GM21423 (cell line): ENCODE results near the gene GAS2.

ENCODE experiments used
- ATAC-seq: cut with Tn5 transposase; IDR thresholded peaks from one replicate; pipeline ENCODE4 v1.9.1; 2021; ENCODE audit warnings: mild to moderate bottlenecking, moderate library complexity; ENCODE audit not compliant: unreplicated experiment

Gene GAS2

DNA sequence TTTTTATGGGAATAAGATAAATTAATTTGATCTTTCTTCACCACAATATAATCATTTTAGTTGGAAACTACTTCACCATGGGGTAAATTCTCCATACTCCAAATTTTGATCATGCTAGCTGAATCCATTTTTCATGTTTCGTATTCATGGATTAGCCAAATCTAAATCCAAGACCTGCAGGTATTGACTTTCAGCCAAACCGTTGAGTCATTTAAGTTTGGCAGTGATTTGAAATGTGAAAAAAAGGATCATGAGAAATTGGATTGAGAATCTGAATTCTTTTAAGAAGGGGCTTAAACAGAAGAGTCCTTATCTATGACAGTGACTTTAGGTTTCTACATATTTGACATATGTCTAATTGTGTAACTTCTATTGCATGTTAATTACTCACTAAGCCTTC is 5.3 kb downstream of the GAS2 start:
- no peak for ATAC-seq

DNA sequence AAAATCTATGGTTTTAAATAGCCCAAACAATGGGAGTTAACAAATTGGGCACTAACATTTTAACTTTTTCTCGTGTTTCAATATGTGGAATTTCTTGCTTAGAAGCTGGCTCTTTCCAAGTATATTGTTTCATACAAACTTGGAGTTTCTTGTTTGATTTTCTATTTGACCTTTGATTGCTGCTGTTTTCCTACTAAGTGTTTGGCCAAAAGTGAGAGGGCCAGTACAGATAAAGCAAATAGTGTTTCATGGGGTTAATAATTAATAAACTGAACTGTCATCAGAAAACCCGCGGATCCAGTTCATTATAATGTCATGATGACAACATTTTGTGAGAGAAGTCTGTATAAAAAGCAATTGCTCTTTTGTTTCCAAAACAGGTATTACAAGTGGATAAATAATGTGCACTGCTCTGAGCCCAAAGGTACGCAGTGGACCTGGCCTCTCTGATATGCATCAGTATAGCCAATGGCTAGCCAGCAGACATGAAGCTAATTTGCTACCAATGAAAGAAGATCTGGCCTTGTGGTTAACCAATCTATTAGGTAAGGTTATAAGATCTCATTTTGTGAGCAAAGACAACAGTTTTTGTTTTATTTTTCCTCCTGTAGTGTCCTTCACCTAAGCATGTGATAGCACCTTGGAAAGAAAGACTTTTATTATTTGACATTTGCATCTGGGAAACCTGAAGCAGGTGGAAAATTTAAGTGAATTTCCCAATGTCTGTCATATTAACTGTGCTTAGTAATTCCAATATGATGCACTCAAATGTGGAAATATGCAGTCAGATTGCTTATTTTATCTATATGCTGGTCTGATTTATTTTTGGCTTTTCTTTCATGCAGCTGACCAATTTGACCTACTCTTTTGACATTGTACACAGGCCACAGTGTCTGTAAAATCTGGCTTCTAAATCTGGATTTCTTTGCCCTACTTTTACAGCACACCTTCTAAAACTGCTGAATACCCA is 8.3 kb downstream of the GAS2 start:
- ATAC-seq = no peak

DNA sequence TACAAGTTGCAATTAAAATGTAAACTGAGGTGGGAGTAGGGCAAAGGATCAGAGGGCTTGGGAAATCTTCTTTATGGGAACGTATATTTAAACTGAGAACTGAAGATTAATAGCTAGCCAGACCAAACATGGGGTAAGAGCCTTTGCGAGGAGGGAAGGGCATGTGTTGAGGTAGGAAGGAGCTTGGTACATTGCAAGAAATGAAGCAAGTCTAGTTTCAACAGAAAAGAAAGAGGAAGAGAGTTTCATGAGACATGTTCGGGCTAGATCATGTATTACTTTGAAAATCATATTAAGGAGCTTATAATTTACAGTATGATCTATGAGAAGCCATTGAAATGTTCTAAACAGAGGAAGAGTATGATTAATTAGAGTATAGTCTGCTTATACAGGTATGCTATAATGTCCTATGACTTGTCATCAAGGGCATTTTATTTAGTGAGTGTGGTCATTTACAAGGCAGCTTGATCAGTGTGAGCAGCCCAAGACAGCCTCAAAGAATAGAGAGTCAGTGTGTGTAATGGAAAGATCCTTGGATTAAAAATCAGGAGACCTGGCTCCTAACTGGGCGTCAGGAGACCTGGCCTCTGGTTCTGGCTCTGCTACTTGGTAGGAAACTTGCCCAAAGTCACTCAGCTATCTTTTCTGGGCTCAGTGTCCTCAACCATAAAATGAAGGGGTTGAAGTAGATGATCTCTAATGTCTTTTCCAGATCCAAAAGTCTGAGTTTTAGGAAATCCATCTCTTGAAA is 10.9 kb downstream of the GAS2 start:
- peak; percentile 28 for ATAC-seq

DNA sequence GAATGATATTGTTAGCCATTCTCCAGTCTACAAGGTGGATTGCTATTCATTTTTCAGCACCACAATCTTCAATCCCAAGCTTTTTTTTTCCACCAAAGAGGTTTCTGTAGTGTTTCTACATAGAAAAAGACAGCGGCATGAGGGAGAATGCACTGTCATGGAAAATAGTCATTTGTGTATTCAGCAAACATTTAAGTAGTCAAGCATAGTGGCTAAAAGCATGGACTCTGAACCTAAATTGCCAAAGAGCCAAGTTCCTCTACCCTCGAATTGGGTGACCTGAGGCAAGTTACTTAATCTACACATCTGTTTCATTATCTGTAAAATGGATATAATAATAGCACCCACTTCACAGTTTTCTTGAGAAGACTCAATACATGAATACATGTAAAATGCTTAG is 14.2 kb downstream of the GAS2 start:
- no peak for ATAC-seq

DNA sequence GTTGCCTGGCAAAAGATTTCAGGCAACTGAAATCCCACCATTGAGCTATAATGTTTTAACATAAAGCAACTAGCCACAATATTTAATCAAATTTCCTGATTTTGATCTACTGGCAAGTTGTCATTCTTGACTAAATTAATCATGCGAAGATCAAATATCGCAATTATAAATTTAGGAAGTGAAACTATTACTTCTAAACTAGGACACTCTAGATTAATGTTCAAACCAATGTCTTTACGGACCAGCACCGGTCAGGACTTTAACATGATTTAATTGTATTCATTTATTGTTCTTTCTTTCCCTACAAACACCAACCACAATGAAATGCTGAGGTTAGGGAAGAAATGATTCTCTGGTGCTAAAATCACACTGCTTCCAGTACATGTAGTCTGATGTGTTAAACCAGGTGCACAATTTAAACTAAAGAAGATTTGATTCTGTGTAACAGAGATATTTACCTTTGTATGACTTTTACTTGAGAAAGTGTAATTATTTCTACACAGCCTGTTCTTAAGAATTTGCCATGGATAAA is 14.9 kb downstream of the GAS2 start:
- peak; percentile 48 for ATAC-seq

DNA sequence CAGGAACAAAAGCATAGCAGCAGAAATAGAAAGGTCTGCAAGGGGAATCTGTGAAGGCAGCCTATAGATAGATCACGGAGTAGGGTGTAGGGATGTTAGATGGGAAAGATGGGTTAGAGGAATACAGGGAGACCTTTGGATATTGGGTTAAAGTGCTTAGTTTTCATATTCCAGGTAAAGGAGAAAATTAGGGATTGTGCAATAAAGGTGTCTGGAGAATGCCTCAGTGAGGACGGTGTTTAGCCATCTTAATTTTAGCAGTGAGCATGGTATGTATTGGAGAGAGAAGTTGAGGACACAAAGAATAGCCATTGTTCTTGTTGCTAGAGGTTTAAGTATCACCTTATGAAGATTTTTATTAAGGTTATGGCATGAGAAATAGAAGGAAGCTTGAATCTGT is 17.7 kb downstream of the GAS2 start:
- no peak for ATAC-seq

DNA sequence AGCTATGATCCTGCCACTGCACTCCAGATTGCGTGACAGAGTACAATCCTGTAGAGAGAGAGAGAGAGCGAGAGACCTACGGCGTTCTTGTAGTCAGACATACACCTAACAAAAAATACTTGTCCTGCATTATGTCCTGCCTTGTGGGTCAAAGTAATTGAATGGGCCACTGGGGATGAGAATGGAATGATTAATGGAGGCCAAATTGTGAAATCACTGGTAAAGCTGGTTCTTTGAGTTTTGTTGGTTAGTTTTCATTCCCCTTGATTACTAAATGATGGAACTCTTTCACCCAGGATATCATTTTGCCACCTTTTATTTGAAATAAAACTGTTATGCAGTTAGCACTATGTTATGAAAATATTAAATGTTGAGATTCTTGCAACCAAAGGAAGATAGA is 18.7 kb downstream of the GAS2 start:
- ATAC-seq = no peak

DNA sequence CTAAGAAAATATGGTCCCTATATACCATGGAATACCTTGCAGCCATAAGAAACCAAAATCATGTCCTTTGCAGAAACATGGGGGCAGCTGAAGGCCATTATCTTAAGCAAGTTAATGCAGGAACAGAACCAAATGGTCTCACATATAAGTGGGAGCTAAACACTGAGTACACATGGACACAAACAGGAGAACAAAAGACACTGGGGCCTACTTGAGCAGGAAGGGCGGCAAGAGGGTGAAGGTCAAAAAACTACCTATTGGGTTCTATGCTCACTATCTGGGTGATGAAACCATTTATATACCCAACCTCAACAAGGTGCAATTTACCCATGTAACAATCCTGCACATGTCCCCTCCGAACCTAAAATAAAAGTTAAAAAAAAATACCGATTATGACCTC is 22.5 kb downstream of the GAS2 start:
- no peak for ATAC-seq

DNA sequence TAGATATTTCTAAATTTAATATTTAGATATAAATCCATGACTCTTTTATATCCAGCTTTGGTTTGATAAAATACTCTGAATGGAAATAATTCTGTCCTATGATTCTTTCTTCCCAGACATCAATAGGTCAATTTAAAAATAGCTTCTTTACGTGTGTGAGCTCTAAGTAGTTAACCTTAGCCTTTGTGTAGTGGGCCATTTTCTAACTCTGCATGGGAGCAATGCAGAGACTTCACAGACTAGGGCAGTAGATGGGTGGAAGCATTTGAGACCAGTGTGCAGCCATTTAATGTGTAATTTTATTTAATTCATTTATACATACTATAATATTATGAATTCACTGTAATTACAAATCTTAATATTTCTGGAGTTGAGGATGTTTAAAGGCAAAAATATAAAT is 23.8 kb downstream of the GAS2 start:
- ATAC-seq = no peak

DNA sequence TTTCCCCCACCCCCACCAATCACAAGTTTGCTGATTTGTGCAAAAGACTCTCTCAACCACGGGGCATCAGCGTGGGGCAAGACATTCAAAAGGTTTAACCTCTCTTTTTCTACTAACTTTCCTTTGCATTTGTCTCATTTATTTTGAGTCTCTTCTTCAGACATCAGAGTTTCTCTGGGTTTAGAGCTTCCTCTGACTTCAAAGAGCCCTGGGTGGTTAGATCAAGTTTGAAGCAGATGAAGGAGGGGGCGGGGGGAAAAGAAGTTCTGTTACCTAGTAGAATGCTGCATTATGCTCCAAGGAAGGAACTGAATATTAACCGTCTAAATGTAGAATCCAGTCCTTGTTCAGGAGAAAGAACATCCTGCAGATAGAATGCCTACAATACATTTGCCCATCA is 24.5 kb downstream of the GAS2 start:
- no peak for ATAC-seq

DNA sequence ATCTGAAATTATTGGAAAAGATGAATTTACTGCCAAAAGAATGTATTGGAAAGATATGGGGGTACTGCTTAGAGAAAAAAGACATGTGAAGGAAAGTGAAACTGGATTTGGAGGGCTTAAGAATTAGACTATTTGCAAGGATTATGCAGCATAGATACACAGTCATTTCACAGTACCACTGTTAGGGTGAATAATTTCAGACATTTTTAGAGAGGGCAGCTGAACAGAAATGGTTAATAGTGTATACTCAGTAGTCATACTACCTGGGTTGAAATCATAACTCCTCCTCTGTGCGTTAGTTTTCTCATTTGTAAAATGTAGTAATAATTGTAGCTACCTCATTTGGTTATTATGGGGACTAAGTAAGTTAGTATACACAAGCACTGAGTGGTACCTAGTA is 33.0 kb downstream of the GAS2 start:
- ATAC-seq = no peak

DNA sequence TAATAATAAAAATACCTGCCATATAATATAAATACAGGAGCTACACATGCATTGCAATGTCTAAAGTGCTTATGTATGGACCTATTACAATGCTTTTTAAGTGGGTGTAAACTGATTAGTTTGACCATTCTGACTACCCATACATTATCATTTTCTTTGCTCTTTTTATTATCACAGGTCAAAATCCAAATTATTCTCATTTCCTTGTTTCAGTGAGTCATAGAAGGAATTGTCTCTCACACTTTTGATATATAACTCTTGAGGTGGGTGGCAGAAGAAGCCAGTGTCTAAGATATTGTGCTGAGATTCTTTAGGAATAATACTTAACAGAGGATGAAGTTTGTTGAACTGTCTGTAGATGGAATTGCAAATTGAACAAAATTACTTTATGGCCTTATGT is 35.6 kb downstream of the GAS2 start:
- ATAC-seq = no peak

DNA sequence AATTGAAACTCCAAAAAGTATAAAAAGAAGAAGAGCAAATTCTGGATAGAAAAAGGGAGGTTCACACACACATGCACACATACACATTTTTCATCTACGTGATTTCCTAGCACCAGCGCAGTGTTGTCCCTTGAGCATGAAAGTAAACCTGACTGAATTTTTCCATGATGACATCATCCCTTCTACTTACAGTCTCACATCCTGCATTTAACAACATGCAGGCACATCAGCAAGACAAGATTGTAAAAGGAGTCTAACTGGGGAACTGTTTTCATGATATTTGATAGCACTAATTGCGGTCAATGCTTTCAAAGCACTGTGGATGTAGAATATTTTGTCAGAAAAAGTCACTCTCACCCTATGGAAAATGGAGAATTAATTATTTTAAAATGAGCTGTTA is 36.6 kb downstream of the GAS2 start:
- ATAC-seq = peak; percentile 45

DNA sequence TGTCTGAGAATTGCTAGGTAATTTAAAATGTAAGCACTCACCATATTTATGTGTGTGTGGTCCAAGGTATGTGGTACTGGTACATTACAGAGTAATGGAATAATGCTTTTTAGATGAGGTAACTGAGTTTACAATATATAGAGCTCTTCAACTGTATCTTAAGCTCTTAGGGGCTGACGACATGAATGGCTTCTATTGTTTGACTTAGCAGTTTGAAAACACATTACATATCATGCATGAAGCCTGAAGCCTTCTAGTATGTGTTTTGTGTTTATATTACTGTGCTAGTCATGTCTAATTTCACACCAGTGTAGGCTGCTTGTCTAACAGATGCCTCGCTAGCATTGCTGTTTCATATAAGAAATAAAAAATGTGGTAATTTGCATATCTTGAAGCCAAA is 37.2 kb downstream of the GAS2 start:
- ATAC-seq = no peak

DNA sequence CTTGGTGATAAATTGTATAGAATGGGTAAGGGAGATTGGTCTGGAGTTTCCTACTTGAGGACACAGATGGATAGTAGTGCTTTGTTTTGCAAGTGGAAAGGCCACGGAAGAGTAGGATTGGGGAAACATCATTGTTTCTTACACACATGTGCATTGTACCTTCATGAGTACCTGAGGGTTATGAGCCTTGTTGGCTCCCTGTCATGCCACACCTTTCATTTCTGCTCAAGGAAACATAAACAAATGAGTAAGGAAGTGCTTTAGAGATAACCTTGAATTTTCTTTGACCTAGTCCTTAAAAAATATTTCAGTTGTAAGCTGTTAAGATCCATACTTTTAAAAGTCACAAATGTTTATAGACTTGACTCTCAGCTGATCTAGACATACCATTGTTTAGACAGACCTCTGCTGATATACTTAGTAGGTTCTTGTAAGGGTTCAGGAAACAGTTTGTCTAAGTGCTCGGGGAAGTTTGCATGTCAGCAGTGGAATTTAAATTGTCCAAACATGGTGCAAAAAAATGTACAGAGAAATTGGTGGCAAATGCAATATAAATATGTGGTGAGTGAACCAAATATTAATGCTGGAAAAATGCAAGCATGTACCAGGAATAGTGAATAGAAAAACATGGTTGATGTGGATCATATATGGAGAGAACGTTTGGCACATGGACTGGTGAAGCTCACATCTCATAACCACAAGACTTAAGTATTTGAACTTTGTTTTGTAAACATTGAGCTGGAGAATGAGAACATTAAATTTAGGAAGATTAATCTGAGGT is 40.9 kb downstream of the GAS2 start:
- ATAC-seq = no peak

DNA sequence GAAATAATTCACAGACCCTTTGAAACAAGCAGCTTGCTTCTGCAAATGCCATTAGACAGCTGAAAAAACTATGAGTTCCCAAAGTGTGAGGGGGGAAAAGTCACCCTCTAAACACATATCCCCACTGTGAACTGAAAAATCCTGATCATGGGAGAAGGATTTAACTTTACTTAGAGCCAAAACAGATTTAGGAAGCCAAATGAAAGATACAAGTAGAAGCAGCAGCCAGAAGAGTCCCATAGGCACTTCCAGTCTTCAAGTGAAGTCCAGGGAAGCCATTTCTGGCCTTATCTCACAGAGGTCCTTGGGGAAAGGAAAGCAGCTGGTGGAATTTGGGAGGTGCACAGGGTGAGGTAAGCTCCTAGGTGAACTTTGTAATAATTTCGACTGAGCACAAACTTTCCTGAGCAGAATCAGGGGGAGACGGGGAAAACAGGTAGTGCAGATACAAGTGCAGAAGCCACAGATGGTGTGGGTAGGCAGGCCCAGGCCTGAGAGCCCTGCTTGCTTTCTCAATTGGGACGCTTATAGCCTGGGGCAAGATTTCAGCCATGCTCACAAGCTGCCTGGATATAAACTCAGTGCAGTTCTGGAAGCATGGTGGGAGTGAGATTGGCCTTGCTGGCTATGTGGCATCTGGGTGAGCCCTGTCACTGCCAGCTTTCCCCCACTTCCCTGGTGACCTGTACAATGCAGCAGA is 44.8 kb downstream of the GAS2 start:
- ATAC-seq = no peak

DNA sequence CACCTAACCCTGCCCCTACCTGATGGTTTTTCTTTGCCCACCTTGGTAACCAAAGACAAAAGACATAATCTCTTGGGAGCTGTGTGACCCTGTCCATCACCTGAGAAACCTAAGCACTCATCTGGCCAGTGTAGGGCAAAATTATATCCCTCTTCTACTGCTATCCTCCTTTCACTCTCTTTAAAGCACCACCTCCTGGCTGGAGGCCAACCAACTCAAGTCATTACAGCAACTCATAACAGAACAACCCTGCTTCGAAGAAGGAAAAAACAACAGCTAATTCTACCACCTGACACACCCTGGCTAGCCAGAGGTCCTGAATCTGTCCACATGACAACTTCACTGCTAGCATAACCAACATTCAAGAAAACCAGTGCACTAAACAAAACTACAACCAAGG is 45.5 kb downstream of the GAS2 start:
- ATAC-seq = no peak

DNA sequence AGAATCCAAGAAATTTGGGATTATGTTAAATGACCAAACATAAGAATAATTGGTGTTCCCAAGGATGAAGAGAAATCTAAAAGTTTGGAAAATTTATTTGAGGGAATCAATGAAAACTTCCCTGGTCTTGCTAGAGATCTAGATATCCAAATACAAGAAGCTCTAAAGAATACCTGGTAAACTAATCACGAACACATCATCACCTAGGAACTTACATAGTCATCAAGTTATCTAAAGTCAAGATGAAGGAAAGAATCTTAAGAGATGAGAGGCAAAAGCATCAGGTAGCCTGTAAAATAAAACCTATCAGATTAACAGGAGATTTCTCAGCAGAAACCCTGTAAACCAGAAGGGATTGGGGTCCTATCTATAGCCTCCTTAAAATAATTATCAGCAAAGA is 46.9 kb downstream of the GAS2 start:
- no peak for ATAC-seq

DNA sequence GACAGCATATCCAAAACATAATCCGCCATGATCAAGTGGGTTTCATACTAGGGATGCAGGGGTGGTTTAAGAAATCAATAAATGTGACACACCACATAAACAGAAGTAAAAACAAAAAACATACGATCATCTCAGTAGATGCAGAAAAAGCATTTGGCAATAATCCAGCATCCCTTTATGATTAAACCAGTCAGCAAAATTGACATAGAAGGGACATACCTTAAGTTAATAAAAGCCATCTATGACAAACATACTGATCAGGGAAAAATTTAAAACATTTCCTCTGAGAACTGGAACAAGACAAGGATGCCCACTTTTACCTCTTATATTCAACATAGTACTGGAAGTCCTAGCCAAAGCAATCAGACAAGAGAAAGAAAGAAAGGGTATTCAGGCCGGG is 49.6 kb downstream of the GAS2 start:
- no peak for ATAC-seq

DNA sequence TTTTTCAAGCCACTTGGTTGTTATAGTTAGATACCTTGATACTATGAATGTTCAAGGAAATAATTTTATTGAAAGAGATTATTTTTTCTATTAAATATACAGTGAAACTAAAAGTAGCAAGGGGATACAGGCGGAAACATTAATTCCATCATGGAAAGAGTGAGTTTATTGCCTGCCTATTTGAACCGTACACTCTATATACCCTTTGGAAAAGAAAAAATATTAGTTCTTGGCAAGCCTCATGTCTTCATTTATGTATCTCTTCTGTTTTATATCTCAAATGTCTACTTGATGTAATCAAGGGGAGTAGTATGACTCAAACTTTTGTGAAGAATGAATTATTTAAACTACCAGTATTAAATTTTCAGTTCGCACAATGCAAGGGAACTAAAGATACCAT is 54.0 kb downstream of the GAS2 start:
- no peak for ATAC-seq

DNA sequence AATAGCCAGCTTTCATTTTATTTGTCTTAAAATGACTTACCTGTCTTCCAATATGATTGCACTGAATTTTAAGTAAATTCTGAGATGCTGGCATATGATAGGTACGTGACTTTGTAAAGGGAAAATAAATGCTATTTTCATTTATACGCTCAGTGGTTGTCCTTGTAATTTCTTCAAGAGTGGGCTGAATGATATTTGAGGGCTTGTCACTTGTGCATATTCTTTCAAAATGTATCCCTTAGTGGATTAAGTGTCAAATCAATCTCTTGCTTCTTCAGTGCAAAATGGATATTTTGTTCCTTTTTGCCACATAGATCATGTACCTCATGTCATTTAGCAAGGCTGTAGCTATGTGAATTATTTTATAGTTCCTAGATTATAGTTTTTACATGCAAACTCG is 56.9 kb downstream of the GAS2 start:
- no peak for ATAC-seq
